Fibroblast of villous mesenchyme (primary cell): Measurements from ENCODE around the gene TRMT1. TPM values are rescaled to one million over a fixed set of nuclear protein-coding genes. Genes with fewer than 3 reads are reported as not detected.

ENCODE experiments used
- total RNA-seq: library from RNA; depleted of rRNA; stranded (reverse); fragments of >200 nt; gene quantifications from 2 replicates; pipeline ENCODE4 v1.2.3, GENCODE V29; 2012

The TRMT1 gene
- total RNA-seq, 1 donor, result 25.9 TPM

Other genes starting within 250 kb of the TRMT1 start
- 14.7 and 18.7 TPM in 2 replicates for gene DNASE2, start 235.3 kb downstream of the TRMT1 start, total RNA-seq
- gene KLF1, start 229.5 kb downstream of the TRMT1 start, total RNA-seq, result not detected in 2 replicates
- 17.3 and 19.6 TPM in 2 replicates for gene GCDH, start 225.6 kb downstream of the TRMT1 start, total RNA-seq
- gene SYCE2, start 197.4 kb downstream of the TRMT1 start, total RNA-seq, result under 0.01 TPM in 2 replicates
- gene FARSA, start 183.0 kb downstream of the TRMT1 start, total RNA-seq, result 65.2 and 70.2 TPM in 2 replicates
- 2,107 and 2,588 TPM in 2 replicates for gene CALR, start 178.1 kb downstream of the TRMT1 start, total RNA-seq
- 91.1 and 92.8 TPM in 2 replicates for gene RAD23A, start 170.9 kb downstream of the TRMT1 start, total RNA-seq
- 18.6 and 24.8 TPM in 2 replicates for gene GADD45GIP1, start 159.5 kb downstream of the TRMT1 start, total RNA-seq
- not detected in 2 replicates for gene DAND5, start 147.2 kb downstream of the TRMT1 start, total RNA-seq
- gene NFIX, start 121.3 kb downstream of the TRMT1 start, total RNA-seq, result 29.6 and 30.2 TPM in 2 replicates
- 2.6 and 3.9 TPM in 2 replicates for gene LYL1, start 13.9 kb downstream of the TRMT1 start, total RNA-seq
- gene NACC1, start 1.5 kb upstream of the TRMT1 start, total RNA-seq, result 95.0 and 104 TPM in 2 replicates
- gene STX10, start 33.6 kb upstream of the TRMT1 start, total RNA-seq, result 58.3 and 69.9 TPM in 2 replicates
- 22.0 and 28.7 TPM in 2 replicates for gene IER2, start 33.7 kb upstream of the TRMT1 start, total RNA-seq